Forelimb muscle (tissue), 1 donor: ENCODE data around the gene DYNLT4. TPM values are rescaled to one million over a fixed set of nuclear protein-coding genes. Genes with fewer than 3 reads are reported as not detected.
"Not testable (repeated sequence)": the region's sequence is repeated elsewhere in the genome, so short reads cannot be mapped to it uniquely, and the experiment has no call there.

Experiments
- DNase-seq: peaks from one replicate; pipeline ENCODE4 v3.0.0-alpha.2; 2013; ENCODE audit warnings: low read depth
- polyA plus RNA-seq: library from polyadenylated mRNA; unstranded; fragments of 120-200 nt; gene quantifications from one replicate; pipeline ENCODE4 v1.2.1, GENCODE V29; 2013; ENCODE audit not compliant: insufficient read length

The DYNLT4 gene
- polyA plus RNA-seq, 1 donor = 0.24 TPM

- no peak for DNase-seq
Measured at GRCh38 chr1:44788120-44788860, 18.9 kb downstream of the DYNLT4 start, which contains the start of gene BEST4. Gene BEST4, minus strand, starts transcription at chr1:44788170. Its CDS starts 465 bp downstream, at chr1:44787705.

GRCh38 chr1:44787506-44787905, 19.6 kb downstream of the DYNLT4 start:
- no peak for DNase-seq

GRCh38 chr1:44786841-44787426, 20.2 kb downstream of the DYNLT4 start:
- no peak for DNase-seq

- DNase-seq = no peak
Measured at GRCh38 chr1:44786138-44786840, 20.9 kb downstream of the DYNLT4 start.

- DNase-seq = no peak
Measured at GRCh38 chr1:44785501-44786137, 21.5 kb downstream of the DYNLT4 start.

- DNase-seq = no peak
Measured at GRCh38 chr1:44785029-44785380, 22.1 kb downstream of the DYNLT4 start.

GRCh38 chr1:44784094-44785028, 22.8 kb downstream of the DYNLT4 start:
- DNase-seq = no peak

- DNase-seq = no peak
Measured at GRCh38 chr1:44783697-44784093, 23.5 kb downstream of the DYNLT4 start.

- no peak for DNase-seq
Measured at GRCh38 chr1:44780583-44781121, 26.5 kb downstream of the DYNLT4 start.

GRCh38 chr1:44778705-44779576, 28.2 kb downstream of the DYNLT4 start:
- no peak for DNase-seq

GRCh38 chr1:44777969-44778635, 29.0 kb downstream of the DYNLT4 start:
- DNase-seq = no peak

- DNase-seq = no peak
Measured at GRCh38 chr1:44777547-44777946, 29.6 kb downstream of the DYNLT4 start.

GRCh38 chr1:44776730-44777068, 30.5 kb downstream of the DYNLT4 start:
- no peak for DNase-seq

GRCh38 chr1:44775930-44776729, 31.0 kb downstream of the DYNLT4 start:
- no peak for DNase-seq

GRCh38 chr1:44775078-44775929, 31.8 kb downstream of the DYNLT4 start, which contains the start of gene RPS8:
Gene RPS8, plus strand, starts transcription at chr1:44775540. Its CDS starts 57 bp downstream, at chr1:44775597.
- peak; percentile 89 for DNase-seq

GRCh38 chr1:44766421-44766820, 40.7 kb downstream of the DYNLT4 start:
- DNase-seq = not testable (repeated sequence)

GRCh38 chr1:44760876-44761275, 46.3 kb downstream of the DYNLT4 start:
- DNase-seq = no peak

- DNase-seq = no peak
Measured at GRCh38 chr1:44759077-44759476, 48.1 kb downstream of the DYNLT4 start.
